Measurements from ENCODE around the gene DUOXA2.
"Not testable (repeated sequence)": the region's sequence is repeated elsewhere in the genome, so short reads cannot be mapped to it uniquely, and the experiment has no call there.

The DUOXA2 gene

GRCh38 chr15:45114076-45114750, at the start of gene DUOXA2, which contains the start of gene DUOX2:
Gene DUOXA2 (plus strand): TSS chr15:45114326. CDS start chr15:45114606, 280 bp downstream.
Gene DUOX2 (minus strand): TSS chr15:45114172. CDS start chr15:45113411, 761 bp downstream.
- FAIRE-seq = no peak

GRCh38 chr15:45064386-45064785, 49.7 kb upstream of the DUOXA2 start:
- FAIRE-seq = no peak

- not testable (repeated sequence) for FAIRE-seq
Measured at GRCh38 chr15:45069942-45070360, 44.2 kb upstream of the DUOXA2 start.

- not testable (repeated sequence) for FAIRE-seq
Measured at GRCh38 chr15:45073602-45074001, 40.5 kb upstream of the DUOXA2 start.

- not testable (repeated sequence) for FAIRE-seq
Measured at GRCh38 chr15:45075440-45076320, 38.4 kb upstream of the DUOXA2 start.

GRCh38 chr15:45077391-45077790, 36.7 kb upstream of the DUOXA2 start:
- not testable (repeated sequence) for FAIRE-seq

GRCh38 chr15:45079201-45079600, 34.9 kb upstream of the DUOXA2 start:
- not testable (repeated sequence) for FAIRE-seq

- FAIRE-seq = not testable (repeated sequence)
Measured at GRCh38 chr15:45079628-45080246, 34.4 kb upstream of the DUOXA2 start.

GRCh38 chr15:45080593-45080992, 33.5 kb upstream of the DUOXA2 start:
- not testable (repeated sequence) for FAIRE-seq

GRCh38 chr15:45082412-45082811, 31.7 kb upstream of the DUOXA2 start:
- FAIRE-seq = not testable (repeated sequence)

- FAIRE-seq = no peak
Measured at GRCh38 chr15:45083223-45083622, 30.9 kb upstream of the DUOXA2 start.

- no peak for FAIRE-seq
Measured at GRCh38 chr15:45084163-45084562, 30.0 kb upstream of the DUOXA2 start.

GRCh38 chr15:45087513-45087912, 26.6 kb upstream of the DUOXA2 start:
- no peak for FAIRE-seq

GRCh38 chr15:45088801-45089711, 25.1 kb upstream of the DUOXA2 start:
- FAIRE-seq = no peak

- FAIRE-seq = no peak
Measured at GRCh38 chr15:45089712-45090373, 24.3 kb upstream of the DUOXA2 start.

- FAIRE-seq = no peak
Measured at GRCh38 chr15:45091161-45091560, 23.0 kb upstream of the DUOXA2 start.

- no peak for FAIRE-seq
Measured at GRCh38 chr15:45091576-45091975, 22.6 kb upstream of the DUOXA2 start.

GRCh38 chr15:45093013-45093412, 21.1 kb upstream of the DUOXA2 start:
- FAIRE-seq = no peak

- no peak for FAIRE-seq
Measured at GRCh38 chr15:45093622-45094357, 20.3 kb upstream of the DUOXA2 start.

- no peak for FAIRE-seq
Measured at GRCh38 chr15:45094358-45094730, 19.8 kb upstream of the DUOXA2 start.

- FAIRE-seq = no peak
Measured at GRCh38 chr15:45095661-45096060, 18.5 kb upstream of the DUOXA2 start.
